HEK293 (cell line): ENCODE measurements around the gene SS18L1.

Experiments used
- HOXD13 ChIP-seq: sonication (generic); formaldehyde crosslinking; IDR thresholded peaks from 2 replicates; pipeline ENCODE4 v1.8.0; 2022; ENCODE audit warnings: missing genetic modification reagents, borderline replicate concordance
- MYNN ChIP-seq: fragments of 450-650 bp; formaldehyde crosslinking; IDR thresholded peaks from 2 replicates; pipeline ENCODE4 v1.5.1; 2016; ENCODE audit warnings: missing biosample characterization, missing genetic modification characterization, borderline replicate concordance
- SALL2 ChIP-seq: fragments of 450-650 bp; formaldehyde crosslinking; IDR thresholded peaks from 2 replicates; pipeline ENCODE4 v1.5.0; 2017; ENCODE audit warnings: missing biosample characterization, mild to moderate bottlenecking, missing genetic modification characterization, borderline replicate concordance
- YY1 ChIP-seq: fragments of 450-650 bp; formaldehyde crosslinking; IDR thresholded peaks from 2 replicates; pipeline ENCODE4 v1.5.1; 2018; ENCODE audit warnings: missing biosample characterization, missing genetic modification characterization
- ZFP69B ChIP-seq: fragments of 450-650 bp; formaldehyde crosslinking; IDR thresholded peaks from 2 replicates; pipeline ENCODE4 v1.5.1; 2016; ENCODE audit warnings: missing biosample characterization, missing genetic modification characterization
- ZNF146 ChIP-seq: fragments of 450-650 bp; formaldehyde crosslinking; IDR thresholded peaks from 2 replicates; pipeline ENCODE4 v1.5.1; 2016; ENCODE audit warnings: missing biosample characterization, missing genetic modification characterization
- ZNF785 ChIP-seq: fragments of 450-650 bp; formaldehyde crosslinking; IDR thresholded peaks from 2 replicates; pipeline ENCODE4 v1.5.1; 2016; ENCODE audit warnings: missing biosample characterization, missing genetic modification characterization
- ZSCAN30 ChIP-seq: fragments of 450-650 bp; IDR thresholded peaks from 2 replicates; pipeline ENCODE4 v1.5.1; 2018; ENCODE audit warnings: missing biosample characterization, mild to moderate bottlenecking, missing genetic modification characterization, moderate library complexity
- TF ChIP-seq, protein P1 (sequence below): fragments of 450-650 bp; formaldehyde crosslinking; IDR thresholded peaks from 2 replicates; pipeline ENCODE4 v1.5.1; 2016; ENCODE audit warnings: missing biosample characterization, missing genetic modification characterization
- TF ChIP-seq, protein P2 (sequence below): fragments of 450-650 bp; IDR thresholded peaks from 2 replicates; pipeline ENCODE4 v1.5.1; 2018; ENCODE audit warnings: missing biosample characterization, missing genetic modification characterization
- TF ChIP-seq, protein P3 (sequence below): fragments of 450-650 bp; IDR thresholded peaks from 2 replicates; pipeline ENCODE4 v1.5.1; 2018; ENCODE audit warnings: missing biosample characterization, mild to moderate bottlenecking, missing genetic modification characterization
- TF ChIP-seq, protein P4 (sequence below): sonication (generic); formaldehyde crosslinking; IDR thresholded peaks from 2 replicates; pipeline ENCODE4 v1.8.1; 2022; ENCODE audit warnings: mild to moderate bottlenecking, moderate library complexity, missing genetic modification reagents
- TF ChIP-seq, protein P5 (sequence below): fragments of 450-650 bp; formaldehyde crosslinking; IDR thresholded peaks from 2 replicates; pipeline ENCODE4 v1.5.1; 2016; ENCODE audit warnings: missing biosample characterization, missing genetic modification characterization

DNA sequence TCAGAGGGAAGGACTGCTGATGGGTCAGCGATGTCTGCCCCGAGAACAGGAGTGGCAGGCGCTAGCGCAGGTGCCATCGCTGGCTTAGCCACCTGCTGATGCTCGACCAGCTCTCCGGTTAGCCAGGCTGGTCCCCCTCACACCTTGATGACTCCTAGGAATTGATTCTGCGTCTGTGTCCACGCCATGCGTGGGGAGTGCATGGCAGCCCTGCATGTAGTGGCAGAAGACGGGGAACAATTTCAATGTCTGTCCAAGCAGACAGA, 6.7 kb downstream of the SS18L1 start:
- TF ChIP-seq, protein P1, sequence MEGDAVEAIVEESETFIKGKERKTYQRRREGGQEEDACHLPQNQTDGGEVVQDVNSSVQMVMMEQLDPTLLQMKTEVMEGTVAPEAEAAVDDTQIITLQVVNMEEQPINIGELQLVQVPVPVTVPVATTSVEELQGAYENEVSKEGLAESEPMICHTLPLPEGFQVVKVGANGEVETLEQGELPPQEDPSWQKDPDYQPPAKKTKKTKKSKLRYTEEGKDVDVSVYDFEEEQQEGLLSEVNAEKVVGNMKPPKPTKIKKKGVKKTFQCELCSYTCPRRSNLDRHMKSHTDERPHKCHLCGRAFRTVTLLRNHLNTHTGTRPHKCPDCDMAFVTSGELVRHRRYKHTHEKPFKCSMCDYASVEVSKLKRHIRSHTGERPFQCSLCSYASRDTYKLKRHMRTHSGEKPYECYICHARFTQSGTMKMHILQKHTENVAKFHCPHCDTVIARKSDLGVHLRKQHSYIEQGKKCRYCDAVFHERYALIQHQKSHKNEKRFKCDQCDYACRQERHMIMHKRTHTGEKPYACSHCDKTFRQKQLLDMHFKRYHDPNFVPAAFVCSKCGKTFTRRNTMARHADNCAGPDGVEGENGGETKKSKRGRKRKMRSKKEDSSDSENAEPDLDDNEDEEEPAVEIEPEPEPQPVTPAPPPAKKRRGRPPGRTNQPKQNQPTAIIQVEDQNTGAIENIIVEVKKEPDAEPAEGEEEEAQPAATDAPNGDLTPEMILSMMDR (tag by site-specific recombination): no peak
- TF ChIP-seq, protein P2, sequence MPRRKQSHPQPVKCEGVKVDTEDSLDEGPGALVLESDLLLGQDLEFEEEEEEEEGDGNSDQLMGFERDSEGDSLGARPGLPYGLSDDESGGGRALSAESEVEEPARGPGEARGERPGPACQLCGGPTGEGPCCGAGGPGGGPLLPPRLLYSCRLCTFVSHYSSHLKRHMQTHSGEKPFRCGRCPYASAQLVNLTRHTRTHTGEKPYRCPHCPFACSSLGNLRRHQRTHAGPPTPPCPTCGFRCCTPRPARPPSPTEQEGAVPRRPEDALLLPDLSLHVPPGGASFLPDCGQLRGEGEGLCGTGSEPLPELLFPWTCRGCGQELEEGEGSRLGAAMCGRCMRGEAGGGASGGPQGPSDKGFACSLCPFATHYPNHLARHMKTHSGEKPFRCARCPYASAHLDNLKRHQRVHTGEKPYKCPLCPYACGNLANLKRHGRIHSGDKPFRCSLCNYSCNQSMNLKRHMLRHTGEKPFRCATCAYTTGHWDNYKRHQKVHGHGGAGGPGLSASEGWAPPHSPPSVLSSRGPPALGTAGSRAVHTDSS (tag by site-specific recombination): no peak
- TF ChIP-seq, protein P3, sequence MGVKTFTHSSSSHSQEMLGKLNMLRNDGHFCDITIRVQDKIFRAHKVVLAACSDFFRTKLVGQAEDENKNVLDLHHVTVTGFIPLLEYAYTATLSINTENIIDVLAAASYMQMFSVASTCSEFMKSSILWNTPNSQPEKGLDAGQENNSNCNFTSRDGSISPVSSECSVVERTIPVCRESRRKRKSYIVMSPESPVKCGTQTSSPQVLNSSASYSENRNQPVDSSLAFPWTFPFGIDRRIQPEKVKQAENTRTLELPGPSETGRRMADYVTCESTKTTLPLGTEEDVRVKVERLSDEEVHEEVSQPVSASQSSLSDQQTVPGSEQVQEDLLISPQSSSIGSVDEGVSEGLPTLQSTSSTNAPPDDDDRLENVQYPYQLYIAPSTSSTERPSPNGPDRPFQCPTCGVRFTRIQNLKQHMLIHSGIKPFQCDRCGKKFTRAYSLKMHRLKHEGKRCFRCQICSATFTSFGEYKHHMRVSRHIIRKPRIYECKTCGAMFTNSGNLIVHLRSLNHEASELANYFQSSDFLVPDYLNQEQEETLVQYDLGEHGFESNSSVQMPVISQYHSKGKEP: no peak
- no peak for TF ChIP-seq ZSCAN30 (tag by site-specific recombination)
- TF ChIP-seq, protein P4, sequence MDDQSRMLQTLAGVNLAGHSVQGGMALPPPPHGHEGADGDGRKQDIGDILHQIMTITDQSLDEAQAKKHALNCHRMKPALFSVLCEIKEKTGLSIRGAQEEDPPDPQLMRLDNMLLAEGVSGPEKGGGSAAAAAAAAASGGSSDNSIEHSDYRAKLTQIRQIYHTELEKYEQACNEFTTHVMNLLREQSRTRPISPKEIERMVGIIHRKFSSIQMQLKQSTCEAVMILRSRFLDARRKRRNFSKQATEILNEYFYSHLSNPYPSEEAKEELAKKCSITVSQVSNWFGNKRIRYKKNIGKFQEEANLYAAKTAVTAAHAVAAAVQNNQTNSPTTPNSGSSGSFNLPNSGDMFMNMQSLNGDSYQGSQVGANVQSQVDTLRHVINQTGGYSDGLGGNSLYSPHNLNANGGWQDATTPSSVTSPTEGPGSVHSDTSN: no peak
- TF ChIP-seq ZNF785: no peak
- TF ChIP-seq, protein P5, sequence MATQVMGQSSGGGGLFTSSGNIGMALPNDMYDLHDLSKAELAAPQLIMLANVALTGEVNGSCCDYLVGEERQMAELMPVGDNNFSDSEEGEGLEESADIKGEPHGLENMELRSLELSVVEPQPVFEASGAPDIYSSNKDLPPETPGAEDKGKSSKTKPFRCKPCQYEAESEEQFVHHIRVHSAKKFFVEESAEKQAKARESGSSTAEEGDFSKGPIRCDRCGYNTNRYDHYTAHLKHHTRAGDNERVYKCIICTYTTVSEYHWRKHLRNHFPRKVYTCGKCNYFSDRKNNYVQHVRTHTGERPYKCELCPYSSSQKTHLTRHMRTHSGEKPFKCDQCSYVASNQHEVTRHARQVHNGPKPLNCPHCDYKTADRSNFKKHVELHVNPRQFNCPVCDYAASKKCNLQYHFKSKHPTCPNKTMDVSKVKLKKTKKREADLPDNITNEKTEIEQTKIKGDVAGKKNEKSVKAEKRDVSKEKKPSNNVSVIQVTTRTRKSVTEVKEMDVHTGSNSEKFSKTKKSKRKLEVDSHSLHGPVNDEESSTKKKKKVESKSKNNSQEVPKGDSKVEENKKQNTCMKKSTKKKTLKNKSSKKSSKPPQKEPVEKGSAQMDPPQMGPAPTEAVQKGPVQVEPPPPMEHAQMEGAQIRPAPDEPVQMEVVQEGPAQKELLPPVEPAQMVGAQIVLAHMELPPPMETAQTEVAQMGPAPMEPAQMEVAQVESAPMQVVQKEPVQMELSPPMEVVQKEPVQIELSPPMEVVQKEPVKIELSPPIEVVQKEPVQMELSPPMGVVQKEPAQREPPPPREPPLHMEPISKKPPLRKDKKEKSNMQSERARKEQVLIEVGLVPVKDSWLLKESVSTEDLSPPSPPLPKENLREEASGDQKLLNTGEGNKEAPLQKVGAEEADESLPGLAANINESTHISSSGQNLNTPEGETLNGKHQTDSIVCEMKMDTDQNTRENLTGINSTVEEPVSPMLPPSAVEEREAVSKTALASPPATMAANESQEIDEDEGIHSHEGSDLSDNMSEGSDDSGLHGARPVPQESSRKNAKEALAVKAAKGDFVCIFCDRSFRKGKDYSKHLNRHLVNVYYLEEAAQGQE (tag by site-specific recombination): no peak
- no peak for TF ChIP-seq MYNN (tag by site-specific recombination)
- TF ChIP-seq YY1 (tag by site-specific recombination): no peak
- TF ChIP-seq SALL2: no peak
- no peak for TF ChIP-seq ZNF146 (tag by site-specific recombination)
- no peak for TF ChIP-seq HOXD13
- no peak for TF ChIP-seq ZFP69B
